HG02759 (cell line): Measurements from ENCODE around the gene TRIM63.

ENCODE experiments used
- ATAC-seq: cut with Tn5 transposase; IDR thresholded peaks from one replicate; pipeline ENCODE4 v1.9.1; 2021; ENCODE audit warnings: mild to moderate bottlenecking, moderate library complexity; ENCODE audit not compliant: unreplicated experiment

Gene TRIM63

DNA sequence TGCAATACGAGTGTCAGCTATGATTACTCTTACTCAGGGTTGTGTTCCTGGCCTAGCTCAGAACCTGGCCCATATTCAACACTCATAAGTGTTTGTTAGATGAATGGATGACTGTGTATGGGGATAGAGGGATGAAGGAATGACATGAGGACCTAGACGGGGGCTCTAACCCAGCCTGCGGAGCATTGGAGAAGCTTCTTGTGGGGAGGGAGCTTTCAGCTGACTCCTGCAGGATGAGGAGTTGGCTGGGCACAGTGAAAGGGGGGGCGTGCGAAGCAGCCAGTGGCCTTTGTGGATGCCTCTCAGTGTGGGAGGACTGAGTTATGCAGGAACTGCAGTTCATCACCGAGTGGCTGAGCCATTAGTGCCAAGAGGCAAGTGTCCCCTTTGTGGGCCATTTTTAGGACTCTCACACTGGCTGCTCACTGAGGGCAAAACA is 47.1 kb downstream of the TRIM63 start:
- ATAC-seq, result no peak

DNA sequence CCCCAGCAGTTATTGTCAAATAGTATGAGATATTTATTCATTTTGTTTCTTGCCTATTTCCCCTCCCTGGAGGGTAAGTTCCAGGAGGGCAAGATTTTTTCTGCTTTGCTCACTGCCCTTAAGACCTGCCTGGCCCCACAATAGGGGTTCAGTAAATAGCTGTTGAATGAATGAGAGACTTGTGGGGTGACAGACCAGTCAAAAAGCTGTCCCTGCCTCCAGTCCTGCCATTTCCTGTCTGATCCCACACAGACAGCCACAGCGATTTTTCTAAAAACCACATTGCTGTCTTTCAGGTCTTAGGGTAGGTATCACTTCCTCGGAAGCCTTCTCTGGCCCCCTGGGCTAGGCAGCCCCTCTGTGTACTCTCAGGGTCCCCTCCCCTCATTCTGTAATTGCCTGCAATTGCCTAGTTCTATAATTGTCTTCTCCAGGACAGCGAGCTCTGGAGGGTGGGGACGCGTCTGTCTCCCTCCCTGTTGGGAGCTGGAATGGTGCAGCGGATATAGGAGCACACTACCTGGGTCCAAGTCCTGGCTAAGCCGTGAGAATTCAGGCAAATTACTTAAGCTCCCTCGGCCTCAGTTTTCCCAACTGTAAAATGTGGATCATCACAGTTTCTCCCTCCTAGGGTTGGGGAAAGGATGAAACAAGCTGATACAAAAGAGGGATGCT is 47.7 kb downstream of the TRIM63 start:
- no peak for ATAC-seq

DNA sequence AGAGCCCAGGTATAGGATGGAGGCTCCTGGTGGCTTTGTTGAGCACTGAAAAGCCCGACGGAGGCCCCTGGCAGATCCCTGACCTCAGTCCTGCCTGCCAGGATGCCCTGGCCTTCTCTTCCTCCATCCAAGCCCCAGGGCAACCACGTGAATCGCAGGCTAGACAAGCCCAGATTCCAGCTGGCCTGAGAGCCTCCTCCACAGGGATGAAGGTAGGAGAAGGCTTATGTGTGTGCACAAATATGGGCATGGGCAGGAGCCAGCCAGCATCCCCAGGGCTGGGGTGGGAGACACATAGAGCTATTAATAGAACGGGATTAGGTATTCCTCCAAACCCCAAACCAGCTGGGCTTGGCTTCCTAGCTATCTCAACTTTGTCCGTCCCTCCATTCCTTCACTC is 49.8 kb downstream of the TRIM63 start:
- no peak for ATAC-seq

DNA sequence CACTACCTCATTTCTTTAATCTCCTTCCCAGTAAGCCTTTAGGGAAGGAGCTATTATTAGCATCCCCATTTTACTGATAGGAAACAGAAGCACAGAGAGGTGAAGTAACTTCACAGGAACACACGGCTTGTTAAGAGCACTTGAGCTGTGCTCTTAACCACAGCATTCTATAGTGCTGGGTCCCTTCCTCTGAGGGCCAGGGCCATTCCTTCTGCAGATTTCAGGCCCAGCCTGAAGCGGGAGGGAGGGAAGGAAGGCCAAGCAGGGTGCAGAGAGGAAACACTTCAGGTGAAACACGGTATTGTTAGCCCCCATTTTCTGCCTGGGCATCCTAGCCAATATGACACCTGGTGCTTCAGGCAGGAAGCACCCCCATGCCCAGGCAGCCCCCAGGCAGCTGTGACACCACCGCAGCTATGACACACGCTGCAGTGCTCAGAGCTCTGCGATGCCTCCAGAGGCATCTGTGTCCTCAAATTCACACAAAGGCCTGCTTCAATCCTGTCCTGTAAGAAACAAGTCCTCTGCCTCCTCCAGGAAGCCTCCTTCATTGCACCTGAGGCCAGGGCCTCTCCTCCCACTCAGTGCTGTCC is 50.4 kb downstream of the TRIM63 start:
- ATAC-seq, result no peak

DNA sequence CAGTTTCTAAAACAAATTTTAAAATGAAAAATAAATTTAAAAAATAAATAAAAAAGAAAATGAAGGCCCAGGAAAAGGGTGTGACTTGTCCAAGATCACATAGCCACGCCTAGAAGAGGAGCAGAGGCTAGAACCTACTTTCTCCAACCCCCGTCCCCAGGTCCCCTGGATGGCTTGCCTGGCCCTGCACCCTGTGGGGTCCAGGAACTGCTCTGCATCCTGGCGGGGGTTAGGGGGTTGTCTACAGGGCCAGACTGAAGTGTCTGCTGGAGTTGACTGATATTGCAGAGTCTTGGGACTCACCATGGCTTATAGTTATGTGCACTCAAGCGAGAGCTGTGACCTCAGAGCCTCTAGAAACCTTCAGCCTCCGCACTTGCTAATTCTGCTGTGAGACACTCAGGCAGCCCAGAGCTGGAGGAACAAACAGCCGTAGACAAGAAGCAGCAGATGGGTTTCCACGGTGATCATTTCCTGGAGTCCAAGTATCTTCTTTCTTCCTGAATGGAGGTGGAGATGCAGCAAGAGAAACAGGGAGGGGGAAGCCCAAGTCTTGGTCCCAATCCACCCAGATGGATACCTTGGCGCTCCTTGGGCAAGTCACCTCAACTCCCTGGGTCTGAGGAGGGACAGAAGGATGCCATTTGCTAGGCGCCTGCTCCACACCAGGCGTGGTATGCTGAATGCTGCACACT is 51.0 kb downstream of the TRIM63 start:
- ATAC-seq, result no peak

- no peak for ATAC-seq
These were observed 52.1 kb downstream of the TRIM63 start for GRCh38 chr1:26015358-26015757.

GRCh38 chr1:26014179-26014578 is 53.3 kb downstream of the TRIM63 start:
- ATAC-seq, result no peak

DNA sequence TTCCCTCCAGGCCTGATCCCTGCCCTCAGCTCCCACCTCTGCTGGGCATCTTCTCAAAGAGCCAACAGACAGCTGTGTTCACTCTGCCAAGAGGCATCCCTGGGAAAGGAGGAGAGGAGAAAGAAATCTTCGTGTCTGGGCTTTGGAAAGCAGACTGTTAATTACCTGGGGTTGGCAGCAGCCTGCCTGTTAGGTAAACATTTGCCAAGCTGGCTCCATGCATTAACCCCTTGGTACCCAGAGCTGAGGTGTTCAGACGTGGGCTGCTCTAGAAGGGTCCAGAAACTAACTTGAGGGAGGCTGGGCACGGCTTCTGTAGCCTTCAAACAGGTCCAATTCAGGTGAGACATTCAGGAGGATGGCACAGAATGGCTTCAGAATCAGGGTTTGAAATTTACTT is 54.6 kb downstream of the TRIM63 start:
- no peak for ATAC-seq

- no peak for ATAC-seq
These were observed 56.6 kb downstream of the TRIM63 start for GRCh38 chr1:26010825-26011224.

- no peak for ATAC-seq
These were observed 57.5 kb downstream of the TRIM63 start for GRCh38 chr1:26009796-26010447.

GRCh38 chr1:26006710-26007109 is 60.7 kb downstream of the TRIM63 start:
- no peak for ATAC-seq

DNA sequence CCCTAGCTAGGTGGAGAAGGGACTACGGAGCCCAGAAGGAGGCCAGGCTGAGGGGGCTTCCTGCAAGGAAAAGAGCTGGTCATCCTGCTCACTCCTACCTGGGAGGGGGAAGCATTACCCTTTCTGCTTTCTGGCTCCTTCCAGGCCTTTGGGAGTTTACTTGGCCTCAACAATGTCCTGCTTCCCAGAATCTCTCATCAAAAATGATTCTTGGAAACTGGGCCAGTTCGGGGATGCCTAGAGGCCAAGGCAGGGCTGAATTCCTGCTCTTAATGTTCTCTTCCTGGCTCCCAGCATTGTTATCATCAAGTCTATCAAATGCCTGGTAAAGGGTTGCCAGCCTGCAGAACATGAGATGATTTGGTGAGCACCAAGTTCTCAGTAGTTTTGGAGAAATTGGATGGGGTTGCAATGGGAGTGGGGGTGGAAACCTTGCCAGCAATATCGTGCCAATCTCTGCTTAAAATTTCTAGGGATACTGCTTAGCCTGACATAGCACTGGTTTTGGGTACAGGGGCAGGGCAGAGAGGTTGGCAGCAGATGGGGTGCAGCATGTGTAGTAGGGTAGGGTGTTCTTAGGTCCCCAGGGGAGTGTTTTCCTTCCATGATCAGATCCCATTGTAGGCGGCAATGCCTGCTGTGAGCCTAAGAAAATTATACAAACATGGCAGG is 61.9 kb downstream of the TRIM63 start:
- ATAC-seq, result no peak

- no peak for ATAC-seq
These were observed 63.7 kb downstream of the TRIM63 start for GRCh38 chr1:26003756-26004155.

- ATAC-seq, result no peak
These were observed 64.2 kb downstream of the TRIM63 start for GRCh38 chr1:26003262-26003661.
